Caco-2 (cell line): ENCODE measurements around the gene TRPV4. TPM values are rescaled to one million over a fixed set of nuclear protein-coding genes. Genes with fewer than 3 reads are reported as not detected.

Experiments used
- BruUV-seq: library from RNA; stranded (reverse); fragments of 400-500 nt; replicated peaks from 2 replicates; lab custom pipeline; 2021; lab: Mats Ljungman, UMichigan
- CTCF ChIA-PET: fragments of 300-600 bp; sonication (Branson Sonifier 250); formaldehyde crosslinking; loops from one replicate; lab custom pipeline; 2022; ENCODE audit warnings: antibody characterized with exemption; lab: Charles Lee
- POLR2A ChIA-PET: fragments of 300-600 bp; sonication (Branson Sonifier 250); formaldehyde crosslinking; loops from one replicate; lab custom pipeline; 2022; ENCODE audit warnings: antibody characterized with exemption; lab: Charles Lee
- DNase-seq, 2 experiments: peaks; one replicate each; pipeline versions ENCODE4 v3.0.0 to v3.0.0-alpha.2; 2020 to 2022
- H3K27me3 ChIP-seq: replicated peaks from 2 replicates; pipeline ENCODE4 v1.6.0; 2011; ENCODE audit warnings: low read length; ENCODE audit not compliant: control insufficient read depth, insufficient read depth
- H3K36me3 ChIP-seq: 2 replicates; pipeline ENCODE4 v1.5.1; 2011; ENCODE audit warnings: low read length; ENCODE audit not compliant: control insufficient read depth, insufficient read depth
- H3K4me1 ChIP-seq: fragments of 250-450 bp; sonication (Bioruptor Pico); 2 replicates; pipeline ENCODE4 v1.5.1; 2020; ENCODE audit warnings: mild to moderate bottlenecking
- H3K4me3 ChIP-seq: 2 replicates; pipeline ENCODE4 v1.5.1; 2011; ENCODE audit warnings: low read depth, mild to moderate bottlenecking, control low read depth, low read length
- H3K9me3 ChIP-seq: fragments of 250-450 bp; sonication (Bioruptor Pico); 2 replicates; pipeline ENCODE4 v1.5.1; 2020; ENCODE audit warnings: mild to moderate bottlenecking, moderate library complexity
- H3K27ac Mint-ChIP-seq: one replicate; pipeline ENCODE4 v1.8.0; 2022; ENCODE audit warnings: mixed read lengths; ENCODE audit not compliant: unreplicated experiment
- H3K27me3 Mint-ChIP-seq: one replicate; pipeline ENCODE4 v1.8.0; 2022; ENCODE audit warnings: mixed read lengths; ENCODE audit not compliant: insufficient read depth, unreplicated experiment
- H3K36me3 Mint-ChIP-seq: one replicate; pipeline ENCODE4 v1.8.0; 2022; ENCODE audit warnings: mild to moderate bottlenecking, mixed read lengths; ENCODE audit not compliant: insufficient read depth, unreplicated experiment
- H3K4me1 Mint-ChIP-seq: one replicate; pipeline ENCODE4 v1.8.0; 2022; ENCODE audit warnings: low read depth, mixed read lengths; ENCODE audit not compliant: unreplicated experiment
- H3K4me3 Mint-ChIP-seq: one replicate; pipeline ENCODE4 v1.8.0; 2022; ENCODE audit warnings: mild to moderate bottlenecking, moderate library complexity, mixed read lengths; ENCODE audit not compliant: unreplicated experiment
- H3K9me3 Mint-ChIP-seq: one replicate; pipeline ENCODE4 v1.8.0; 2022; ENCODE audit warnings: mixed read lengths; ENCODE audit not compliant: unreplicated experiment
- intact Hi-C: fragments of 100-400 bp; cut with micrococcal nuclease; formaldehyde crosslinking; loops from one replicate; pipeline ENCODE4 v1.10.0; 2022; ENCODE audit not compliant: unreplicated experiment
- total RNA-seq: library from RNA; stranded (reverse); gene quantifications from 2 replicates; pipeline ENCODE4 v1.2.3, GENCODE V29; 2022
- TF ChIP-seq, protein P1 (sequence below), 2 experiments: fragments of 200-600 bp in 1 of 2; IDR thresholded peaks; 1 replicate in 1 of 2; 2 replicates in 1 of 2; pipeline versions ENCODE4 v1.5.1 to v1.8.0; 2011 to 2022; ENCODE audit warnings: antibody characterized with exemption in 1 of 2, control low read depth in 1 of 2, inconsistent platforms in 1 of 2, low read depth in 1 of 2, low read length in 1 of 2, mild to moderate bottlenecking in 1 of 2, moderate library complexity in 1 of 2; ENCODE audit not compliant: insufficient read depth in 1 of 2, severe bottlenecking in 1 of 2, unreplicated experiment in 1 of 2

Gene TRPV4
- total RNA-seq, 1 experiment from 2014 or later = not detected

DNA sequence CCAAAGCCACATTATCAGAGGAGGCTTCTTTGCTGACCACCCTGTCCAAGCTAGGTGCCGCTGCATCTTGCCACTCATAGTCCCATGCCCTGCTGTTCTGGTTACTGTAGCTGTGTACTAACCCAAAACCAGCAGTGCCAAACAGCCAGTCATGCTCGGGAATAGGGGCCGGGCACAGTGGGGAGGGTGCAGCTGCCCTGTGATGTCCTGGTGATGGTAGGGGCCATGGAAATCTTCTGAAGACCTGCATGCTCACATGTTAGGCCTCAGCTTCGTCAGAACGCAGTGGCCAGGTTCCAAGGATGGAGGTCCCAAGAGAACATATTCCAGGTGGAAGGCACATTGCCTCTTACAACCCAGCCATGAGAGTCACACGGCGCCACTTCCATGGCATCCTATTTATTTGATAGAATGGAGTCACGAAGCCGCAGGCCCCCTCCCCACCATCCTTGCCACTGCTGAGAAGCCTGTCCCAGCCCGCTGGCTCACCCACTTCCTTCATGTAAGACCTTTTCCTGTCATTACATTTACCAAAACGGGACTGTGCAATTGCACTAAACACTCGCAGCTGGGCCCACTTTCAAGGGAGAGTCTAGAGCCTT, 71.0 kb downstream of the TRPV4 start:
- CTCF ChIA-PET = interaction anchor here (0.6 to 1.1 kb wide), 2 partner anchors 34 to 165 kb away, joined by 4 to 5 read pairs; no protein-coding TSS in a partner anchor
- H3K9me3 ChIP-seq = no peaks in the 10 kb centered on the region
- H3K27ac Mint-ChIP-seq = no peak overlapping the region
- DNase-seq = peak in 1 of 2 experiments; percentile 20
- H3K36me3 Mint-ChIP-seq = peaks cover 15% of the 10 kb centered on the region
- no peak overlapping the region for H3K4me3 ChIP-seq
- H3K4me1 ChIP-seq = no peaks in the 10 kb centered on the region
- no peaks in the 10 kb centered on the region for H3K27me3 Mint-ChIP-seq
- BruUV-seq = no TSS peak
- POLR2A ChIA-PET = no interaction called here
- intact Hi-C loops = no loop called here
- peaks cover 2% of the 10 kb centered on the region; the same call in 1 of the 2 replicates for H3K36me3 ChIP-seq
- TF ChIP-seq, protein P1, sequence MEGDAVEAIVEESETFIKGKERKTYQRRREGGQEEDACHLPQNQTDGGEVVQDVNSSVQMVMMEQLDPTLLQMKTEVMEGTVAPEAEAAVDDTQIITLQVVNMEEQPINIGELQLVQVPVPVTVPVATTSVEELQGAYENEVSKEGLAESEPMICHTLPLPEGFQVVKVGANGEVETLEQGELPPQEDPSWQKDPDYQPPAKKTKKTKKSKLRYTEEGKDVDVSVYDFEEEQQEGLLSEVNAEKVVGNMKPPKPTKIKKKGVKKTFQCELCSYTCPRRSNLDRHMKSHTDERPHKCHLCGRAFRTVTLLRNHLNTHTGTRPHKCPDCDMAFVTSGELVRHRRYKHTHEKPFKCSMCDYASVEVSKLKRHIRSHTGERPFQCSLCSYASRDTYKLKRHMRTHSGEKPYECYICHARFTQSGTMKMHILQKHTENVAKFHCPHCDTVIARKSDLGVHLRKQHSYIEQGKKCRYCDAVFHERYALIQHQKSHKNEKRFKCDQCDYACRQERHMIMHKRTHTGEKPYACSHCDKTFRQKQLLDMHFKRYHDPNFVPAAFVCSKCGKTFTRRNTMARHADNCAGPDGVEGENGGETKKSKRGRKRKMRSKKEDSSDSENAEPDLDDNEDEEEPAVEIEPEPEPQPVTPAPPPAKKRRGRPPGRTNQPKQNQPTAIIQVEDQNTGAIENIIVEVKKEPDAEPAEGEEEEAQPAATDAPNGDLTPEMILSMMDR (IDR thresholded peaks at IDR 0.05; ENCODE audit: insufficient read depth in 1 of 2, low read depth in 1 of 2, low read length in 1 of 2, severe bottlenecking in 1 of 2, unreplicated experiment in 1 of 2) = no peak
- H3K27me3 ChIP-seq = no peaks in the 10 kb centered on the region
- peaks cover 1% of the 10 kb centered on the region for H3K9me3 Mint-ChIP-seq
- no peak overlapping the region for H3K4me3 Mint-ChIP-seq
- H3K4me1 Mint-ChIP-seq = no peaks in the 10 kb centered on the region

DNA sequence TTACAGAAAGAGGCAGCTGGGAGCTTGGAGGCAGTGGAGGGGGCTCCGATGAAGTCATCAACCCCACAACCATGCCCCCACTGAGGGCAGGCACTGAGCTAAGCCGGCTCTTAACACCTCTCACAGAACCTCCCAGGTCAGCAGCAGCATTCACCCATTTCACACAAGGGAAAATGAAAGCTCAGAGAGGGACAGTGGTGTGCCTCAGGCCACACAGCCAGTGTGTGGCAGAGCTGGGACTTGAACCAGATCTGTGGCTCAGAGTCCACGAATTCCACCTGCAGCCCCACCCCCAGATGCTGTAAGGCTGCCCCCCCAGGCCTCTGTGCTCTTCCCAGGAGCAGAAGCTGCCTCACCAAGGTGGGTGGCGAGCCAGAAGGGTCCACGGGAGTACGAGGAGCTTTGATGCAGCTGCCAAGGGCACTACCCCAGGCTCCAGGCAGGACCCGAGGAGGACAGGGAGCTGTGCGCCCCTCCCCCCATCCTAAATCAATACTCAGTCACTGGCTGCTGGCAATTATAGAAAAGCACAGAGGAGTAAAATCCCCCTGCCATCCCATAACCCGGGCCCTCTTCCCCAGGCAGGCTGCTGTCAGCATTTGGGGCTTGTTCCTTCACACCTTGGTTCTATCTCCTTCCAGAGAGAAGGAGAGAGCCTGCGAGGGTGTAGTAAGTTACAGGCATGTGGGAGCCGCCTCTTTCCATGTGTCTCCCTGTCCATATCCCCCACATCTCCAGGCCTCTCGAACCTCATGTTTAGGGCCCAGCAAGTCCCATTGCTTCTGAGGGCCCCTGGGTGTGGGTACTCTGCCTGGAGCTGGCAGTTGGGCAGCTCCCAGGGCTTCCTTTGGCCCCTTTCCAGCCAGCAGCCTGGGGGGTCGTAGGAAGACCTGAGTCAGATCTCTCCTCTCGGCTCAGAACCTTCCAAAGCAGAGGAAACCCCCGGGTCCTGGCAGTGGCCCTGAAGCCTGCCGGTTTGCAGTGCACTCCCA, 72.0 kb downstream of the TRPV4 start:
- Mint-ChIP-seq H3K27ac (no peak overlapping the region), H3K4me3 (no peak overlapping the region), H3K36me3 (peaks cover 19% of the 10 kb centered on the region), H3K4me1 (no peaks in the 10 kb centered on the region), H3K27me3 (no peaks in the 10 kb centered on the region), H3K9me3 (peaks cover 10% of the 10 kb centered on the region)
- H3K27me3 ChIP-seq = no peaks in the 10 kb centered on the region
- peaks cover 2% of the 10 kb centered on the region; the same call in 1 of the 2 replicates for H3K36me3 ChIP-seq
- ChIA-PET POLR2A (no interaction called here), CTCF (interaction anchor here (0.6 kb wide), 1 partner anchor 33 kb away, joined by 4 read pairs; no protein-coding TSS in a partner anchor)
- H3K4me1 ChIP-seq = no peaks in the 10 kb centered on the region
- peaks cover 7% of the 10 kb centered on the region for H3K9me3 ChIP-seq
- H3K4me3 ChIP-seq = no peak overlapping the region
- intact Hi-C loops = no loop called here
- DNase-seq = peak in 1 of 2 experiments; percentile 26
- TF ChIP-seq, protein P1 (IDR thresholded peaks at IDR 0.05; ENCODE audit: insufficient read depth in 1 of 2, low read depth in 1 of 2, low read length in 1 of 2, severe bottlenecking in 1 of 2, unreplicated experiment in 1 of 2) = no peak
- no TSS peak for BruUV-seq
